HL-60 (cell line): ENCODE data around the gene A2ML1.

Source experiments
- POLR2AphosphoS5 ChIP-seq: IDR thresholded peaks from 2 replicates; pipeline ENCODE4 v1.6.1; 2012; ENCODE audit warnings: low read depth
- SPI1 ChIP-seq: IDR thresholded peaks from 2 replicates; pipeline ENCODE4 v1.6.1; 2012; ENCODE audit warnings: low read depth, mild to moderate bottlenecking, borderline replicate concordance
- TF ChIP-seq, protein P1 (sequence below): IDR thresholded peaks from one replicate; pipeline ENCODE4 v1.5.1; 2011; ENCODE audit warnings: low read length, control low read depth, inconsistent platforms; ENCODE audit not compliant: insufficient read depth
- TF ChIP-seq, protein P2 (sequence below): IDR thresholded peaks from 2 replicates; pipeline ENCODE4 v1.6.1; 2012; ENCODE audit warnings: low read depth; ENCODE audit not compliant: insufficient replicate concordance

DNA sequence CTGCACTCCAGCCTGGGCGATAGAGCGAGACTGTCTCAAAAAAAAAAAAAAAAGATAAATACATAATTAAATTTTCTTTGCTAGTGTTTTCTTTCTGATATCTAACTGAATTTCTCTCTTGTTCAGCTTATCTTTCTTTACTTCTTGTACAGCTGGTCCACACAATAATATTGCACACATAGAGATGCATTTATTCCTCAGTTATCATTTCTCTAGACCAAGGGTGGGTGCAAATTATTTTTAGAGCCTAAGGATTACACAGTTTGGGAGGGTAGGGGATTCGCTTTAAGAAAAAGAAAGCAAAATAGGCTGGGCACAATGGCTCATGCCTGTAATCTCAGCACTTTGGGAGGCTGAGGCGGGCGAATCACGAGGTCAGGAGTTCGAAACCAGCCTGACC is 17.9 kb downstream of the A2ML1 start:
- TF ChIP-seq, protein P1, sequence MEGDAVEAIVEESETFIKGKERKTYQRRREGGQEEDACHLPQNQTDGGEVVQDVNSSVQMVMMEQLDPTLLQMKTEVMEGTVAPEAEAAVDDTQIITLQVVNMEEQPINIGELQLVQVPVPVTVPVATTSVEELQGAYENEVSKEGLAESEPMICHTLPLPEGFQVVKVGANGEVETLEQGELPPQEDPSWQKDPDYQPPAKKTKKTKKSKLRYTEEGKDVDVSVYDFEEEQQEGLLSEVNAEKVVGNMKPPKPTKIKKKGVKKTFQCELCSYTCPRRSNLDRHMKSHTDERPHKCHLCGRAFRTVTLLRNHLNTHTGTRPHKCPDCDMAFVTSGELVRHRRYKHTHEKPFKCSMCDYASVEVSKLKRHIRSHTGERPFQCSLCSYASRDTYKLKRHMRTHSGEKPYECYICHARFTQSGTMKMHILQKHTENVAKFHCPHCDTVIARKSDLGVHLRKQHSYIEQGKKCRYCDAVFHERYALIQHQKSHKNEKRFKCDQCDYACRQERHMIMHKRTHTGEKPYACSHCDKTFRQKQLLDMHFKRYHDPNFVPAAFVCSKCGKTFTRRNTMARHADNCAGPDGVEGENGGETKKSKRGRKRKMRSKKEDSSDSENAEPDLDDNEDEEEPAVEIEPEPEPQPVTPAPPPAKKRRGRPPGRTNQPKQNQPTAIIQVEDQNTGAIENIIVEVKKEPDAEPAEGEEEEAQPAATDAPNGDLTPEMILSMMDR, result no peak
- TF ChIP-seq POLR2AphosphoS5 (no peak), SPI1 (no peak)
- TF ChIP-seq, protein P2, sequence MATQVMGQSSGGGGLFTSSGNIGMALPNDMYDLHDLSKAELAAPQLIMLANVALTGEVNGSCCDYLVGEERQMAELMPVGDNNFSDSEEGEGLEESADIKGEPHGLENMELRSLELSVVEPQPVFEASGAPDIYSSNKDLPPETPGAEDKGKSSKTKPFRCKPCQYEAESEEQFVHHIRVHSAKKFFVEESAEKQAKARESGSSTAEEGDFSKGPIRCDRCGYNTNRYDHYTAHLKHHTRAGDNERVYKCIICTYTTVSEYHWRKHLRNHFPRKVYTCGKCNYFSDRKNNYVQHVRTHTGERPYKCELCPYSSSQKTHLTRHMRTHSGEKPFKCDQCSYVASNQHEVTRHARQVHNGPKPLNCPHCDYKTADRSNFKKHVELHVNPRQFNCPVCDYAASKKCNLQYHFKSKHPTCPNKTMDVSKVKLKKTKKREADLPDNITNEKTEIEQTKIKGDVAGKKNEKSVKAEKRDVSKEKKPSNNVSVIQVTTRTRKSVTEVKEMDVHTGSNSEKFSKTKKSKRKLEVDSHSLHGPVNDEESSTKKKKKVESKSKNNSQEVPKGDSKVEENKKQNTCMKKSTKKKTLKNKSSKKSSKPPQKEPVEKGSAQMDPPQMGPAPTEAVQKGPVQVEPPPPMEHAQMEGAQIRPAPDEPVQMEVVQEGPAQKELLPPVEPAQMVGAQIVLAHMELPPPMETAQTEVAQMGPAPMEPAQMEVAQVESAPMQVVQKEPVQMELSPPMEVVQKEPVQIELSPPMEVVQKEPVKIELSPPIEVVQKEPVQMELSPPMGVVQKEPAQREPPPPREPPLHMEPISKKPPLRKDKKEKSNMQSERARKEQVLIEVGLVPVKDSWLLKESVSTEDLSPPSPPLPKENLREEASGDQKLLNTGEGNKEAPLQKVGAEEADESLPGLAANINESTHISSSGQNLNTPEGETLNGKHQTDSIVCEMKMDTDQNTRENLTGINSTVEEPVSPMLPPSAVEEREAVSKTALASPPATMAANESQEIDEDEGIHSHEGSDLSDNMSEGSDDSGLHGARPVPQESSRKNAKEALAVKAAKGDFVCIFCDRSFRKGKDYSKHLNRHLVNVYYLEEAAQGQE, result no peak
